DND-41 (cell line): ENCODE measurements around the gene SRGAP3.

Source experiments
- CTCF ChIP-seq: IDR thresholded peaks from 2 replicates; pipeline ENCODE4 v1.5.1; 2012; ENCODE audit warnings: borderline replicate concordance, low read length, moderate library complexity, mild to moderate bottlenecking; ENCODE audit not compliant: poor library complexity, severe bottlenecking; ENCODE audit errors: extremely low read depth
- EZH2 ChIP-seq: IDR thresholded peaks from 3 replicates; pipeline ENCODE4 v1.6.1; 2012; ENCODE audit warnings: borderline replicate concordance, low read depth, mild to moderate bottlenecking, moderate library complexity, low read length, inconsistent platforms; ENCODE audit not compliant: severe bottlenecking

GRCh38 chr3:9280451-9281219 is 31.2 kb upstream of the SRGAP3 start:
- TF ChIP-seq CTCF (no peak), EZH2 (no peak)
